Hepatocyte (in vitro differentiated cells): ENCODE data around the gene TTC28. TPM values are rescaled to one million over a fixed set of nuclear protein-coding genes. Genes with fewer than 3 reads are reported as not detected.
"Not testable (repeated sequence)": the region's sequence is repeated elsewhere in the genome, so short reads cannot be mapped to it uniquely, and the experiment has no call there.

Source experiments
- DNase-seq: peaks from one replicate; pipeline ENCODE4 v3.0.0-alpha.2; 2016; ENCODE audit warnings: low spot score
- H2AFZ ChIP-seq: fragments of 200-600 bp; sonication (generic); 2 replicates; pipeline ENCODE4 v1.6.0; 2016; ENCODE audit warnings: antibody characterized with exemption, mild to moderate bottlenecking
- H3K27ac ChIP-seq: fragments of 200-600 bp; sonication (generic); 2 replicates; pipeline ENCODE4 v1.5.1; 2016; ENCODE audit warnings: mild to moderate bottlenecking
- H3K27me3 ChIP-seq: fragments of 200-600 bp; sonication (generic); 2 replicates; pipeline ENCODE4 v1.6.1; 2016
- H3K36me3 ChIP-seq: fragments of 200-600 bp; sonication (generic); replicated peaks from 2 replicates; pipeline ENCODE4 v1.5.1; 2016; ENCODE audit warnings: low read depth; ENCODE audit not compliant: insufficient read depth
- H3K4me1 ChIP-seq: fragments of 200-600 bp; sonication (generic); 2 replicates; pipeline ENCODE4 v1.5.1; 2016; ENCODE audit warnings: mild to moderate bottlenecking, moderate library complexity; ENCODE audit not compliant: insufficient read depth
- H3K4me2 ChIP-seq: fragments of 200-600 bp; sonication (generic); 2 replicates; pipeline ENCODE4 v1.6.0; 2016
- H3K4me3 ChIP-seq: fragments of 200-600 bp; sonication (generic); 2 replicates; pipeline ENCODE4 v1.5.1; 2016; ENCODE audit warnings: mild to moderate bottlenecking
- H3K79me2 ChIP-seq: fragments of 200-600 bp; sonication (generic); 2 replicates; pipeline ENCODE4 v1.6.0; 2017; ENCODE audit warnings: mild to moderate bottlenecking
- H3K9me2 ChIP-seq: fragments of 200-600 bp; sonication (generic); replicated peaks from 2 replicates; pipeline ENCODE4 v1.6.0; 2017; ENCODE audit warnings: mild to moderate bottlenecking; ENCODE audit not compliant: insufficient read depth
- H3K9me3 ChIP-seq: fragments of 200-600 bp; sonication (generic); 2 replicates; pipeline ENCODE4 v1.5.1; 2016; ENCODE audit warnings: low read depth, mild to moderate bottlenecking
- H4K20me1 ChIP-seq: fragments of 200-600 bp; sonication (generic); 2 replicates; pipeline ENCODE4 v1.6.0; 2016; ENCODE audit warnings: mild to moderate bottlenecking; ENCODE audit not compliant: insufficient read depth, poor library complexity, severe bottlenecking
- CTCF ChIP-seq: fragments of 200-600 bp; sonication (generic); IDR thresholded peaks from 2 replicates; pipeline ENCODE4 v1.5.1; 2016; ENCODE audit warnings: antibody characterized with exemption, mild to moderate bottlenecking; ENCODE audit not compliant: poor library complexity
- EZH2 ChIP-seq: fragments of 200-600 bp; sonication (generic); IDR thresholded peaks from 2 replicates; pipeline ENCODE4 v1.6.1; 2016; ENCODE audit warnings: antibody characterized with exemption, mild to moderate bottlenecking, borderline replicate concordance
- EZH2phosphoT487 ChIP-seq: fragments of 200-600 bp; sonication (generic); IDR thresholded peaks from one replicate; pipeline ENCODE4 v1.6.1; 2018; ENCODE audit warnings: antibody characterized with exemption, mild to moderate bottlenecking, low read depth, moderate library complexity; ENCODE audit not compliant: unreplicated experiment, severe bottlenecking
- WGBS: methylation state at CpG from one replicate; pipeline ENCODE4 v1.1.6; 2016; ENCODE audit warnings: low lambda C conversion rate; ENCODE audit errors: missing lambda C conversion rate; 5-methylcytosine and 5-hydroxymethylcytosine counted together
- polyA plus RNA-seq: library from polyadenylated mRNA; unstranded; fragments of >200 nt; fragmentation: Nextera tagmentation; extraction: Ambion mirVana; gene quantifications from 2 replicates; pipeline ENCODE4 v1.2.1, GENCODE V29; 2016
- total RNA-seq: library from RNA; depleted of rRNA; stranded (reverse); fragments of >200 nt; gene quantifications from 2 replicates; pipeline ENCODE4 v1.2.3, GENCODE V29; 2014

TTC28 gene
- total and polyA plus RNA-seq, 2 experiments from 2014 or later = 14.7 to 30.4 TPM

- Histone ChIP-seq H3K79me2 (no peaks in the 10 kb centered on the region), H3K4me3 (no peak overlapping the region), H3K27ac (peak overlapping the region; percentile 71), H4K20me1 (no peaks in the 10 kb centered on the region), H3K9me2 (no peaks in the 10 kb centered on the region), H3K4me1 (peaks cover 21% of the 10 kb centered on the region), H3K36me3 (no peaks in the 10 kb centered on the region), H3K27me3 (no peaks in the 10 kb centered on the region), H3K4me2 (peak overlapping the region; percentile 29), H3K9me3 (no peaks in the 10 kb centered on the region), H2AFZ (no peak overlapping the region)
- DNase-seq = no peak
- TF ChIP-seq CTCF = no peak
- no peak for TF ChIP-seq EZH2phosphoT487
- TF ChIP-seq EZH2 = no peak
Observed at GRCh38 chr22:28710107-28710506, 30.5 kb upstream of the TTC28 start.

- Histone ChIP-seq H4K20me1 (no peaks in the 10 kb centered on the region), H3K4me3 (no peak overlapping the region), H3K4me1 (peaks cover 15% of the 10 kb centered on the region), H3K9me3 (no peaks in the 10 kb centered on the region), H3K9me2 (no peaks in the 10 kb centered on the region), H2AFZ (no peak overlapping the region), H3K4me2 (no peak overlapping the region), H3K79me2 (no peaks in the 10 kb centered on the region), H3K36me3 (no peaks in the 10 kb centered on the region), H3K27me3 (no peaks in the 10 kb centered on the region), H3K27ac (no peak overlapping the region)
- WGBS = 95% methylated on average over 6 of the region's 6 CpGs
- TF ChIP-seq CTCF = no peak
- no peak for TF ChIP-seq EZH2phosphoT487
- no peak for TF ChIP-seq EZH2
- DNase-seq = no peak
Observed at GRCh38 chr22:28706845-28707244, 27.2 kb upstream of the TTC28 start.

DNA sequence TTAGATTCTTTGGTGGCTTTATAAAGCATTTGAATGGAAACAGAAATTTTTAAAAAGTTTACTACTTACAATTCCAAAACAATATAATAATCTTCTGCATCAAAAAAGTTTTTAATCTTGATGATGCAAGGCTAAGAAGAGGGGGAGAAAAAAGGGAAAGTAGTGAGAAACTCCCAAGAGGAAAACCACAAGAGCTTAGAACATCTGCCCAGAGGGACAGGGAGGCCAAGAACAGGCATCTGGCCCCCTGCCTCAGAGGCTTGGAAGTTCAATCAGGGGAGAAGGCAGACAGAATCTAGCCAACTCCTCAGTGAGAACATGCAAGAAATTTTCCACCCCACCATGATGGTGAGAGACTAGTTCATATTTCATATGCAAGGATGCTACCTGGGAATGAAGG is 23.8 kb upstream of the TTC28 start:
- DNase-seq = no peak
- no peaks in the 10 kb centered on the region for H3K4me1 ChIP-seq
- no peaks in the 10 kb centered on the region for H3K36me3 ChIP-seq
- no peaks in the 10 kb centered on the region for H3K9me2 ChIP-seq
- H3K9me3 ChIP-seq = no peaks in the 10 kb centered on the region
- H2AFZ ChIP-seq = no peak overlapping the region
- H3K79me2 ChIP-seq = no peaks in the 10 kb centered on the region
- H4K20me1 ChIP-seq = no peaks in the 10 kb centered on the region
- TF ChIP-seq EZH2 (no peak), EZH2phosphoT487 (no peak), CTCF (no peak)
- H3K4me3 ChIP-seq = no peak overlapping the region
- H3K27me3 ChIP-seq = no peaks in the 10 kb centered on the region
- H3K4me2 ChIP-seq = no peak overlapping the region
- no peak overlapping the region for H3K27ac ChIP-seq

DNA sequence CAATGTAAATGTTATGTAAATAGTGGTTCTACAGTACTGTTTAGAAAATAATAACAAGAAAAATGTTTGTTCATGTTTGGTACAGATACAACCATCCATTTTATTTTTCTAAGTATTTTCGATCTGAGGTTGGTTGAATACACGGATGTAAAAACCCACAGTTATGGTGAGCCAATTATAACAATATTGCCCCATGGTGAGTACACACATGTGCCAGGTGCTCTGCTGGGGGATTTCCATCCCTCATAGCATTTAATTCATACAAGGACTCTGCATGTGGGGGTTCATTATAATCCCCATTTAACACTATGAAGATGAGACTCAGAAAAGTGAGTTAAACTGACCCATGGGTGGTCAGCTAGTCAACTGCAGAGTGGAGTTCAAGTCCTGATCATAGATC is 23.3 kb upstream of the TTC28 start:
- Histone ChIP-seq H3K9me2 (no peaks in the 10 kb centered on the region), H3K79me2 (no peaks in the 10 kb centered on the region), H3K27ac (no peak overlapping the region), H3K27me3 (no peaks in the 10 kb centered on the region), H3K4me2 (no peak overlapping the region), H3K9me3 (no peaks in the 10 kb centered on the region), H3K4me3 (no peak overlapping the region), H2AFZ (no peak overlapping the region), H4K20me1 (no peaks in the 10 kb centered on the region), H3K4me1 (no peaks in the 10 kb centered on the region), H3K36me3 (no peaks in the 10 kb centered on the region)
- TF ChIP-seq CTCF = no peak
- TF ChIP-seq EZH2phosphoT487 = no peak
- no peak for TF ChIP-seq EZH2
- whole genome bisulfite sequencing = 96% methylated on average over 2 of the region's 2 CpGs
- DNase-seq = no peak

- H3K27me3 ChIP-seq, H3K9me2 ChIP-seq, H3K27ac ChIP-seq, H3K4me2 ChIP-seq, H3K36me3 ChIP-seq, H3K4me1 ChIP-seq, DNase-seq, H3K9me3 ChIP-seq, H3K79me2 ChIP-seq, H4K20me1 ChIP-seq, H3K4me3 ChIP-seq, H2AFZ ChIP-seq: not testable (repeated sequence)
- WGBS = 95% methylated on average over 6 of the region's 6 CpGs
Observed at GRCh38 chr22:28693041-28693760, 13.6 kb upstream of the TTC28 start.
